LNCAP (cell line): ENCODE results near the gene RBM43.

ENCODE experiments used
- CTCF ChIP-seq: fragments of 450-650 bp; IDR thresholded peaks from 2 replicates; pipeline ENCODE4 v1.5.1; 2017; ENCODE audit warnings: mild to moderate bottlenecking

Gene RBM43

GRCh38 chr2:151292546-151292945, 30.9 kb upstream of the RBM43 start:
- no peak for TF ChIP-seq CTCF

GRCh38 chr2:151292141-151292540, 30.5 kb upstream of the RBM43 start:
- TF ChIP-seq CTCF = no peak

- no peak for TF ChIP-seq CTCF
These were observed 29.6 kb upstream of the RBM43 start for GRCh38 chr2:151291224-151291623.

- TF ChIP-seq CTCF = no peak
These were observed 28.6 kb upstream of the RBM43 start for GRCh38 chr2:151289972-151290866.

- no peak for TF ChIP-seq CTCF
These were observed 26.0 kb upstream of the RBM43 start for GRCh38 chr2:151287513-151288250.

- no peak for TF ChIP-seq CTCF
These were observed 20.7 kb upstream of the RBM43 start for GRCh38 chr2:151282401-151282800.

- no peak for TF ChIP-seq CTCF
These were observed 18.6 kb upstream of the RBM43 start for GRCh38 chr2:151280271-151280670.
